H9 (cell line): ENCODE results near the gene CYFIP1. TPM values are rescaled to one million over a fixed set of nuclear protein-coding genes. Genes with fewer than 3 reads are reported as not detected.

Source experiments
- DNase-seq: peaks from one replicate; pipeline ENCODE4 v3.0.0-alpha.2; 2017
- H2AFZ ChIP-seq: one replicate; pipeline ENCODE4 v1.6.1; 2013; ENCODE audit warnings: mild to moderate bottlenecking, low read length, control low read depth, moderate library complexity
- H2AK5ac ChIP-seq: 2 replicates; pipeline ENCODE4 v1.6.1; 2013; ENCODE audit warnings: low read length, control low read depth, mixed read lengths; ENCODE audit not compliant: insufficient read length
- H2BK120ac ChIP-seq: one replicate; pipeline ENCODE4 v1.6.1; 2013; ENCODE audit warnings: low read depth, mild to moderate bottlenecking, low read length, control low read depth, inconsistent platforms; ENCODE audit not compliant: poor library complexity, severe bottlenecking
- H2BK12ac ChIP-seq: 2 replicates; pipeline ENCODE4 v1.6.1; 2013; ENCODE audit warnings: low read length, control low read depth, mixed read lengths, low read depth; ENCODE audit not compliant: insufficient read length
- H2BK15ac ChIP-seq: 2 replicates; pipeline ENCODE4 v1.6.1; 2013; ENCODE audit warnings: low read depth, low read length, control low read depth
- H2BK20ac ChIP-seq: one replicate; pipeline ENCODE4 v1.6.1; 2013; ENCODE audit warnings: low read depth, mild to moderate bottlenecking, low read length, control low read depth, inconsistent platforms; ENCODE audit not compliant: poor library complexity, severe bottlenecking
- H2BK5ac ChIP-seq: 2 replicates; pipeline ENCODE4 v1.6.1; 2013; ENCODE audit warnings: low read length, control low read depth, mixed read lengths; ENCODE audit not compliant: insufficient read length
- H3K14ac ChIP-seq: 2 replicates; pipeline ENCODE4 v1.6.1; 2013; ENCODE audit warnings: low read length, control low read depth; ENCODE audit not compliant: insufficient read depth
- H3K18ac ChIP-seq: 2 replicates; pipeline ENCODE4 v1.6.1; 2013; ENCODE audit warnings: low read depth, mild to moderate bottlenecking, mixed read lengths, low read length, control low read depth; ENCODE audit not compliant: insufficient read length
- H3K23ac ChIP-seq: 2 replicates; pipeline ENCODE4 v1.6.1; 2013; ENCODE audit warnings: low read length, control low read depth, mixed read lengths, low read depth; ENCODE audit not compliant: insufficient read length
- H3K23me2 ChIP-seq: 2 replicates; pipeline ENCODE4 v1.6.1; 2013; ENCODE audit warnings: low read depth, mild to moderate bottlenecking, mixed read lengths, low read length, control low read depth; ENCODE audit not compliant: insufficient read length, poor library complexity, severe bottlenecking
- H3K27ac ChIP-seq: 2 replicates; pipeline ENCODE4 v1.5.1; 2013; ENCODE audit warnings: low read length, control low read depth, mixed read lengths, low read depth; ENCODE audit not compliant: insufficient read length
- H3K27me3 ChIP-seq: 2 replicates; pipeline ENCODE4 v1.6.1; 2013; ENCODE audit warnings: low read length, control low read depth, inconsistent platforms; ENCODE audit not compliant: insufficient read depth
- H3K4ac ChIP-seq: 2 replicates; pipeline ENCODE4 v1.6.1; 2013; ENCODE audit warnings: low read depth, mild to moderate bottlenecking, control low read depth, inconsistent platforms, low read length, moderate library complexity
- H3K4me1 ChIP-seq: 2 replicates; pipeline ENCODE4 v1.6.1; 2013; ENCODE audit warnings: low read length, control low read depth, inconsistent platforms; ENCODE audit not compliant: insufficient read depth
- H3K4me2 ChIP-seq: 2 replicates; pipeline ENCODE4 v1.6.1; 2013; ENCODE audit warnings: low read length, control low read depth, mixed read lengths; ENCODE audit not compliant: insufficient read length, insufficient read depth
- H3K56ac ChIP-seq: 2 replicates; pipeline ENCODE4 v1.6.1; 2013; ENCODE audit warnings: low read depth, mild to moderate bottlenecking, mixed read lengths, low read length, control low read depth; ENCODE audit not compliant: insufficient read length
- H3K79me1 ChIP-seq: 2 replicates; pipeline ENCODE4 v1.6.1; 2013; ENCODE audit warnings: low read depth, mild to moderate bottlenecking, moderate library complexity, low read length, control low read depth, inconsistent platforms; ENCODE audit not compliant: insufficient read depth, poor library complexity, severe bottlenecking
- H3K79me2 ChIP-seq: 2 replicates; pipeline ENCODE4 v1.6.1; 2013; ENCODE audit warnings: low read length, control low read depth, inconsistent platforms; ENCODE audit not compliant: insufficient read depth
- H3K9ac ChIP-seq: 2 replicates; pipeline ENCODE4 v1.6.1; 2013; ENCODE audit warnings: low read length, control low read depth, mixed read lengths; ENCODE audit not compliant: insufficient read length; ENCODE audit errors: extremely low read depth
- H3K9me3 ChIP-seq: one replicate; pipeline ENCODE4 v1.6.1; 2013; ENCODE audit warnings: low read depth, low read length, inconsistent platforms; ENCODE audit not compliant: control insufficient read depth
- H3T11ph ChIP-seq: one replicate; pipeline ENCODE4 v1.6.1; 2013; ENCODE audit warnings: mild to moderate bottlenecking, low read length, control low read depth, inconsistent platforms
- H4K20me1 ChIP-seq: one replicate; pipeline ENCODE4 v1.6.1; 2013; ENCODE audit not compliant: control insufficient read depth, insufficient read length, insufficient read depth
- H4K5ac ChIP-seq: 2 replicates; pipeline ENCODE4 v1.6.1; 2013; ENCODE audit warnings: low read depth, mild to moderate bottlenecking, mixed read lengths, low read length, control low read depth; ENCODE audit not compliant: insufficient read length
- H4K8ac ChIP-seq: replicated peaks from 2 replicates; pipeline ENCODE4 v1.6.1; 2013; ENCODE audit warnings: low read length, control low read depth, mixed read lengths, low read depth; ENCODE audit not compliant: insufficient read length
- H4K91ac ChIP-seq: 2 replicates; pipeline ENCODE4 v1.6.1; 2013; ENCODE audit warnings: low read depth, mild to moderate bottlenecking, moderate library complexity, mixed read lengths, low read length, control low read depth; ENCODE audit not compliant: insufficient read length
- H3K27ac Mint-ChIP-seq, 3 experiments: 2 replicates in 2 of 3; 3 replicates in 1 of 3; pipeline ENCODE4 v1.8.0; 2020 to 2021; ENCODE audit warnings: mixed read lengths in 3 of 3, mild to moderate bottlenecking in 1 of 3, moderate library complexity in 1 of 3
- H3K27me3 Mint-ChIP-seq: 2 replicates; pipeline ENCODE4 v1.8.0; 2021; ENCODE audit warnings: low read depth, mild to moderate bottlenecking, moderate library complexity, mixed read lengths
- H3K36me3 Mint-ChIP-seq, 3 experiments: 2 replicates in 2 of 3; 3 replicates in 1 of 3; pipeline ENCODE4 v1.8.0; 2020 to 2021; ENCODE audit warnings: low read depth in 3 of 3, mixed read lengths in 3 of 3; ENCODE audit not compliant: insufficient read depth in 1 of 3
- H3K4me1 Mint-ChIP-seq, 2 experiments: 2 replicates each; pipeline ENCODE4 v1.8.0; 2020; ENCODE audit warnings: mixed read lengths in 2 of 2
- H3K4me3 Mint-ChIP-seq, 2 experiments: 2 replicates in 1 of 2; 3 replicates in 1 of 2; pipeline ENCODE4 v1.8.0; 2020 to 2021; ENCODE audit warnings: mild to moderate bottlenecking in 2 of 2, mixed read lengths in 2 of 2, moderate library complexity in 1 of 2
- H3K9me3 Mint-ChIP-seq, 2 experiments: 2 replicates in 1 of 2; 3 replicates in 1 of 2; pipeline ENCODE4 v1.8.0; 2020; ENCODE audit warnings: mild to moderate bottlenecking in 2 of 2, mixed read lengths in 2 of 2, moderate library complexity in 1 of 2
- WGBS: extraction: QIAGEN DNeasy Blood & Tissue Kit; methylation state at CpG from one replicate; pipeline ENCODE4 v1.1.7; 2013; ENCODE audit warnings: missing lambda C conversion rate, low lambda C conversion rate, mixed read lengths; ENCODE audit not compliant: insufficient read length; ENCODE audit errors: extremely low coverage; 5-methylcytosine and 5-hydroxymethylcytosine counted together
- total RNA-seq: library from RNA; stranded (reverse); gene quantifications from 2 replicates; pipeline ENCODE4 v1.2.1, GENCODE V29; 2021
- TF ChIP-seq, protein P1 (sequence below): fragments of 200-600 bp; sonication (generic); conservative IDR thresholded peaks from 3 replicates; pipeline ENCODE4 v1.8.0; 2021; ENCODE audit warnings: antibody characterized with exemption, mild to moderate bottlenecking

The CYFIP1 gene
- total RNA-seq, 1 experiment from 2014 or later, result 71.2 TPM

DNA sequence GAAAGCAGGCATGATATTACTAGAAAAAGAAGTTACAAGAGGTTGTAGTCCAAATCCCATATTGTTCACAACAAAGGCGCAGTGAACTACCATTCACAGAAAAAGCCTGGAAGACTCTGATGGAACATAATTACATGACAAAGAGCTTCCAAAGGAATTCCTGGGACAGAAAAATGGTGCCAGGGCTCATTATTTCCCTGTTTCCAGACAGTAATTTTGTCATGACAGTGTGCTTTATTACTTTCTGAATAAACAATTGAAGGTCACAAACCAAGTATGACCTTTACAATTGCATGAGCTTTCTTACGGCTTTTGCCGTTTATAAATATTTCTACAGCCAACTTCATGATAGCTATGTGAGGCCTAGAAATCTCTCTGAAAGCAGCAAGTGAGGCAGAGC is 61.0 kb downstream of the CYFIP1 start:
- Histone ChIP-seq H3K23ac (no peak overlapping the region), H3K27ac (no peak overlapping the region), H3K9me3 (no peaks in the 10 kb centered on the region), H3K14ac (no peak overlapping the region), H3K4me1 (no peaks in the 10 kb centered on the region), H3K23me2 (no peaks in the 10 kb centered on the region), H2BK5ac (no peak overlapping the region), H2BK120ac (no peak overlapping the region), H4K20me1 (no peaks in the 10 kb centered on the region), H3T11ph (no peak overlapping the region), H3K4ac (no peak overlapping the region), H2BK15ac (no peak overlapping the region), H2AFZ (no peak overlapping the region), H2AK5ac (no peak overlapping the region), H2BK12ac (no peak overlapping the region), H3K9ac (no peak overlapping the region), H3K4me2 (no peak overlapping the region), H3K56ac (no peak overlapping the region), H3K18ac (no peak overlapping the region), H4K5ac (no peak overlapping the region), H3K27me3 (no peaks in the 10 kb centered on the region), H2BK20ac (no peak overlapping the region), H3K79me1 (no peaks in the 10 kb centered on the region), H4K8ac (no peak overlapping the region), H3K79me2 (no peaks in the 10 kb centered on the region), H4K91ac (no peak overlapping the region)
- H3K27ac Mint-ChIP-seq, result 0 out of 7 replicates have a peak overlapping the region, but pooled peaks of 2 of the 3 experiments have one; percentile 16 to 25
- no peak overlapping the region for H3K4me3 Mint-ChIP-seq
- peaks cover 3 to 29% (median 9%) of the 10 kb centered on the region in 3 experiments; a peak in 6 of 7 replicates for H3K36me3 Mint-ChIP-seq
- no peak for DNase-seq
- no CpG with 5 or more reads among the region's 3 CpGs for WGBS
- H3K27me3 Mint-ChIP-seq, result no peaks in the 10 kb centered on the region
- TF ChIP-seq, protein P1, sequence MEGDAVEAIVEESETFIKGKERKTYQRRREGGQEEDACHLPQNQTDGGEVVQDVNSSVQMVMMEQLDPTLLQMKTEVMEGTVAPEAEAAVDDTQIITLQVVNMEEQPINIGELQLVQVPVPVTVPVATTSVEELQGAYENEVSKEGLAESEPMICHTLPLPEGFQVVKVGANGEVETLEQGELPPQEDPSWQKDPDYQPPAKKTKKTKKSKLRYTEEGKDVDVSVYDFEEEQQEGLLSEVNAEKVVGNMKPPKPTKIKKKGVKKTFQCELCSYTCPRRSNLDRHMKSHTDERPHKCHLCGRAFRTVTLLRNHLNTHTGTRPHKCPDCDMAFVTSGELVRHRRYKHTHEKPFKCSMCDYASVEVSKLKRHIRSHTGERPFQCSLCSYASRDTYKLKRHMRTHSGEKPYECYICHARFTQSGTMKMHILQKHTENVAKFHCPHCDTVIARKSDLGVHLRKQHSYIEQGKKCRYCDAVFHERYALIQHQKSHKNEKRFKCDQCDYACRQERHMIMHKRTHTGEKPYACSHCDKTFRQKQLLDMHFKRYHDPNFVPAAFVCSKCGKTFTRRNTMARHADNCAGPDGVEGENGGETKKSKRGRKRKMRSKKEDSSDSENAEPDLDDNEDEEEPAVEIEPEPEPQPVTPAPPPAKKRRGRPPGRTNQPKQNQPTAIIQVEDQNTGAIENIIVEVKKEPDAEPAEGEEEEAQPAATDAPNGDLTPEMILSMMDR, result no peak
- H3K4me1 Mint-ChIP-seq, result peaks cover 2 to 3% of the 10 kb centered on the region in 2 experiments; a peak in 1 of 4 replicates
- no peaks in the 10 kb centered on the region for H3K9me3 Mint-ChIP-seq
